ENCODE data around the gene STX12.

GRCh38 chr1:27856561-27857343 is 83.7 kb downstream of the STX12 start:
- TF ChIP-seq, protein P1, sequence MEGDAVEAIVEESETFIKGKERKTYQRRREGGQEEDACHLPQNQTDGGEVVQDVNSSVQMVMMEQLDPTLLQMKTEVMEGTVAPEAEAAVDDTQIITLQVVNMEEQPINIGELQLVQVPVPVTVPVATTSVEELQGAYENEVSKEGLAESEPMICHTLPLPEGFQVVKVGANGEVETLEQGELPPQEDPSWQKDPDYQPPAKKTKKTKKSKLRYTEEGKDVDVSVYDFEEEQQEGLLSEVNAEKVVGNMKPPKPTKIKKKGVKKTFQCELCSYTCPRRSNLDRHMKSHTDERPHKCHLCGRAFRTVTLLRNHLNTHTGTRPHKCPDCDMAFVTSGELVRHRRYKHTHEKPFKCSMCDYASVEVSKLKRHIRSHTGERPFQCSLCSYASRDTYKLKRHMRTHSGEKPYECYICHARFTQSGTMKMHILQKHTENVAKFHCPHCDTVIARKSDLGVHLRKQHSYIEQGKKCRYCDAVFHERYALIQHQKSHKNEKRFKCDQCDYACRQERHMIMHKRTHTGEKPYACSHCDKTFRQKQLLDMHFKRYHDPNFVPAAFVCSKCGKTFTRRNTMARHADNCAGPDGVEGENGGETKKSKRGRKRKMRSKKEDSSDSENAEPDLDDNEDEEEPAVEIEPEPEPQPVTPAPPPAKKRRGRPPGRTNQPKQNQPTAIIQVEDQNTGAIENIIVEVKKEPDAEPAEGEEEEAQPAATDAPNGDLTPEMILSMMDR (IDR thresholded peaks at IDR 0.05): no peak
- no peak for TF ChIP-seq POLR2A (IDR thresholded peaks at IDR 0.05)
